HEK293T (cell line): ENCODE results near the gene RTL9.

Experiments
- CTCF ChIA-PET: fragments of 350-600 bp; formaldehyde crosslinking; extraction: SDS; loops from one replicate; lab custom pipeline; 2021; ENCODE audit warnings: antibody characterized with exemption, inconsistent platforms; lab: Yijun Ruan, JAX
- POLR2A ChIA-PET: fragments of 350-600 bp; formaldehyde crosslinking; extraction: SDS; loops from one replicate; lab custom pipeline; 2020; ENCODE audit warnings: antibody characterized with exemption, inconsistent platforms; lab: Yijun Ruan, JAX
- DNase-seq: peaks from one replicate; pipeline ENCODE4 v3.0.0; 2012; ENCODE audit warnings: mixed read lengths; ENCODE audit errors: extremely low spot score
- ARNT ChIP-seq: fragments of 450-650 bp; IDR thresholded peaks from 2 replicates; pipeline ENCODE4 v1.6.1; 2017; ENCODE audit warnings: mild to moderate bottlenecking
- BHLHE40 ChIP-seq: fragments of 450-650 bp; IDR thresholded peaks from 2 replicates; pipeline ENCODE4 v1.6.1; 2016; ENCODE audit warnings: mild to moderate bottlenecking, moderate library complexity, borderline replicate concordance
- CTBP1 ChIP-seq: fragments of 450-650 bp; IDR thresholded peaks from 2 replicates; pipeline ENCODE4 v1.6.1; 2016; ENCODE audit warnings: borderline replicate concordance
- ELF4 ChIP-seq: fragments of 450-650 bp; IDR thresholded peaks from 2 replicates; pipeline ENCODE4 v1.6.1; 2017; ENCODE audit warnings: antibody characterized with exemption
- FOXA1 ChIP-seq: fragments of 450-650 bp; IDR thresholded peaks from 2 replicates; pipeline ENCODE4 v1.6.1; 2016; ENCODE audit warnings: mild to moderate bottlenecking
- FOXK2 ChIP-seq: fragments of 450-650 bp; IDR thresholded peaks from 2 replicates; pipeline ENCODE4 v1.6.1; 2016; ENCODE audit warnings: mild to moderate bottlenecking
- FOXM1 ChIP-seq: fragments of 450-650 bp; IDR thresholded peaks from 2 replicates; pipeline ENCODE4 v1.6.1; 2017; ENCODE audit warnings: mild to moderate bottlenecking, borderline replicate concordance
- HDGF ChIP-seq: fragments of 450-650 bp; IDR thresholded peaks from 2 replicates; pipeline ENCODE4 v1.6.1; 2017; ENCODE audit warnings: antibody characterized with exemption, borderline replicate concordance
- L3MBTL2 ChIP-seq: fragments of 450-650 bp; conservative IDR thresholded peaks from 2 replicates; pipeline ENCODE4 v1.6.1; 2016; ENCODE audit warnings: mild to moderate bottlenecking
- LEF1 ChIP-seq: fragments of 450-650 bp; IDR thresholded peaks from 2 replicates; pipeline ENCODE4 v1.6.1; 2017; ENCODE audit warnings: mild to moderate bottlenecking, borderline replicate concordance
- NFRKB ChIP-seq: fragments of 450-650 bp; IDR thresholded peaks from 2 replicates; pipeline ENCODE4 v1.6.1; 2016; ENCODE audit warnings: mild to moderate bottlenecking, moderate library complexity
- SP1 ChIP-seq: fragments of 450-650 bp; IDR thresholded peaks from 2 replicates; pipeline ENCODE4 v1.6.1; 2017
- SUZ12 ChIP-seq: fragments of 450-650 bp; IDR thresholded peaks from 2 replicates; pipeline ENCODE4 v1.6.1; 2016; ENCODE audit warnings: mild to moderate bottlenecking
- TARDBP ChIP-seq: fragments of 450-650 bp; IDR thresholded peaks from 2 replicates; pipeline ENCODE4 v1.6.1; 2016
- ZNF384 ChIP-seq: fragments of 450-650 bp; IDR thresholded peaks from 2 replicates; pipeline ENCODE4 v1.6.1; 2016
- TF ChIP-seq, protein P1 (sequence below): fragments of 450-650 bp; IDR thresholded peaks from 2 replicates; pipeline ENCODE4 v1.6.1; 2016

RTL9 gene

GRCh38 chrX:110391086-110391485, 32.4 kb downstream of the RTL9 start:
- no peak for TF ChIP-seq ELF4
- TF ChIP-seq TARDBP: no peak
- no peak for TF ChIP-seq BHLHE40
- no peak for TF ChIP-seq L3MBTL2
- TF ChIP-seq FOXA1: no peak
- TF ChIP-seq FOXM1: no peak
- no peak for TF ChIP-seq NFRKB
- no peak for TF ChIP-seq HDGF
- TF ChIP-seq LEF1: no peak
- no peak for DNase-seq
- CTCF ChIA-PET: interaction anchor here (0.9 to 1.1 kb wide), 3 partner anchors 231 to 500 kb away, joined by 3 read pairs; no protein-coding TSS in a partner anchor
- POLR2A ChIA-PET: interaction anchor here (0.8 kb wide), 1 partner anchor 73 kb away, joined by 3 read pairs; the partner anchor contains the start of gene AMMECR1

GRCh38 chrX:110394651-110395050, 36.0 kb downstream of the RTL9 start:
- TF ChIP-seq BHLHE40 (no peak), FOXA1 (no peak), ZNF384 (no peak), FOXK2 (no peak), LEF1 (no peak), L3MBTL2 (no peak), SUZ12 (no peak), FOXM1 (no peak), NFRKB (no peak), TARDBP (no peak), ELF4 (no peak), SP1 (no peak), ARNT (no peak), HDGF (no peak), CTBP1 (no peak)
- TF ChIP-seq, protein P1, sequence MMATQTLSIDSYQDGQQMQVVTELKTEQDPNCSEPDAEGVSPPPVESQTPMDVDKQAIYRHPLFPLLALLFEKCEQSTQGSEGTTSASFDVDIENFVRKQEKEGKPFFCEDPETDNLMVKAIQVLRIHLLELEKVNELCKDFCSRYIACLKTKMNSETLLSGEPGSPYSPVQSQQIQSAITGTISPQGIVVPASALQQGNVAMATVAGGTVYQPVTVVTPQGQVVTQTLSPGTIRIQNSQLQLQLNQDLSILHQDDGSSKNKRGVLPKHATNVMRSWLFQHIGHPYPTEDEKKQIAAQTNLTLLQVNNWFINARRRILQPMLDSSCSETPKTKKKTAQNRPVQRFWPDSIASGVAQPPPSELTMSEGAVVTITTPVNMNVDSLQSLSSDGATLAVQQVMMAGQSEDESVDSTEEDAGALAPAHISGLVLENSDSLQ: no peak
- CTCF ChIA-PET: no interaction called here
- POLR2A ChIA-PET: no interaction called here
- no peak for DNase-seq

DNA sequence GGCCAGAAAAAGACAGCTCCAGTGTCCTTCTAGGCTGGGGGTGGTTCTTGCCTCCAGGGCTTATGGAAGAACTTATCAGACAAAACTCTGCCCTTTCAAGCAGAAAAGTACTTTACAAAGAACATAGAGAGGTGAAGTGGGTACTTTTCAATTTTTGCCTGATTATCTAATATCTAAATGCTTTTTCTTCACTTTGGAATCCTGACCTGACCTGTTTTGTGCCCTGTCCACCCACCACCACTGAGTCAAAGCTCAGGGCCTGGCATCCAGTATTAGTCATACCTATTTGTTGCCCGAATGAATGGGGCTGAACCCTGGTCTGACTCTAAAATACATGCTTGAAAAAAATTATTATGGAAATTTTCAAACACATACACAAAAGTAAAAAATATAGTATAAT, 37.2 kb downstream of the RTL9 start:
- TF ChIP-seq LEF1 (no peak), L3MBTL2 (no peak), SUZ12 (no peak), NFRKB (no peak), FOXA1 (no peak), FOXK2 (no peak), ZNF384 (no peak), HDGF (no peak), TARDBP (no peak), SP1 (no peak), ARNT (no peak), FOXM1 (no peak)
- TF ChIP-seq, protein P1: no peak
- CTCF ChIA-PET: interaction anchor here (1.0 to 1.4 kb wide), 2 partner anchors 17 to 249 kb away, joined by 3 read pairs; no protein-coding TSS in a partner anchor

DNA sequence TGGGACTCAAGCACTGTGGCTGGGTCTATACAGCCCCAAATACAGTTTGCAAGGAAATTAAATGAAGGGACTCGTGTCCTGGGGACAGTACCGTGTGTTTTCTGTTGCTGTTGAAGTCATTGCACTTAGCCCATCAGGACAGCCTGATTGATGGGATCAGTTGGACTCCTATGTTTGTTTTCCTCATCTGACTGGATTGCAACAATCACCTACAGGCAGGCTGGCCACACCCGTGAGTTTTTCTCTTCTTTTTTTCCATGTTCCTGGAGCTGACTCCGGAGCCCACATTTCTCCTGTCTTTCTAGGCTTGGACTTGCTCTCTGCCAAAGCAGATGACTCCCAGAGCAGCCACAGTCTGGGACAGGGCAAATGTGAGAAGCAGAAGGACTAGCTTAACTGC, 38.1 kb downstream of the RTL9 start:
- TF ChIP-seq NFRKB (no peak), TARDBP (no peak), ZNF384 (no peak), FOXM1 (no peak), SUZ12 (no peak), FOXK2 (no peak), FOXA1 (no peak), BHLHE40 (no peak), SP1 (no peak), CTBP1 (no peak)
- TF ChIP-seq, protein P1: no peak
- ChIA-PET CTCF (interaction anchor here (0.9 to 1.4 kb wide), 3 partner anchors 16 to 250 kb away, joined by 3 to 4 read pairs (median 3); no protein-coding TSS in a partner anchor), POLR2A (interaction anchor here (0.6 to 2.1 kb wide), 4 partner anchors 8 to 78 kb away, joined by 3 to 7 read pairs (median 4); partner anchors contain the start of gene AMMECR1)
- no peak for DNase-seq

More for the DNA sequence above, 37.2 kb downstream of the RTL9 start:
- POLR2A ChIA-PET: interaction anchor here (2.1 kb wide), 1 partner anchor 78 kb away, joined by 7 read pairs; the partner anchor contains the start of gene AMMECR1
- DNase-seq: no peak

DNA sequence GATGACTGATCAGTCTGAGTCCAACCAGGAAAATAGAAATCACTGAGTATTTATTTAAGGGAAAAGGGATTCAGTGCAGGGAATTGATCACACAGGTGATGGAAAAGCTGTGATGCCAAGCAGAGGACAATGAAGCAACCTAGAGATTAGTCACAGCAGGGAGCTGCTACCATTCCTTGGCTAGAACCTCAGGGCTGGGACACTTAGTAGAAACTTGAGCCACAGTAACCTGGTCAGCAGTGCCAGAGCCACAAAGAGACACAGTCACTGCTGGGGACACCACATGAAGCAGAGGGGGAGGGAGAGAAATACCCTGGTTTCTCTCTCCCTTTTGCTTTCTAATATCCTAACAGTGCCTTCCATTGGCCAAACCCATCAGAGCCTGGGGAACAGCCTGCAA, 38.7 kb downstream of the RTL9 start:
- ChIA-PET CTCF (interaction anchor here (0.9 to 1.4 kb wide), 2 partner anchors 229 to 237 kb away, joined by 3 to 4 read pairs; no protein-coding TSS in a partner anchor), POLR2A (interaction anchor here (0.6 to 2.1 kb wide), 4 partner anchors 8 to 79 kb away, joined by 3 to 7 read pairs (median 4); partner anchors contain the start of gene AMMECR1)
- DNase-seq: no peak
- TF ChIP-seq HDGF (no peak), FOXA1 (no peak), CTBP1 (no peak), ELF4 (no peak), LEF1 (no peak), FOXM1 (no peak), TARDBP (no peak), ZNF384 (no peak), SUZ12 (no peak), ARNT (no peak), NFRKB (no peak), SP1 (no peak)
- TF ChIP-seq, protein P1: no peak
